Measurements from ENCODE around the gene ECSCR. TPM values are rescaled to one million over a fixed set of nuclear protein-coding genes. Genes with fewer than 3 reads are reported as not detected.

Gene ECSCR
- total and polyA plus RNA-seq, 10 of the 15 experiments (the other 5 are each of a cell fraction or from before 2014, with no cell fraction given): 0.15 to 0.83 (median 0.23) TPM; not detected in 3

DNA sequence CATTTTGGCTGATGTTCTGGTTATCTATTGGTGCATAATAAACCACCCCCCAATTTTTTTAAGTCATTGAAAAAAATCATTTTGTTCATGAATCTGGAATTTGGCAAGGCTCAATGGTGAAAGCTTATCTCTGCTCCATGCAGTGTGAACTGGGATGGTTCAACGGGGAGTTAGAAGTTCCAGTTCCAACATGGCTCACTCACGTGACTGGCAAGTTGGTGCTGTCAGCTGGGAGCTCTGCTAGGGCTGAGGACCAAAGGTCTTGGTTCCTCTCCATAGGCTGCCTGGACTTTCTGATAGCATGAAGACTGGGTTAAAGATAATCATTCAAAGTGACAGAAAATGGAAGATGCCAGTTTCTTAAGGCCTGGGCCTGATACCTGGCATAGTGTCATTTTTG is 55.6 kb downstream of the ECSCR start:
- ChIA-PET SMC1A (ENCODE audit: uncharacterized antibody, unreplicated experiment) (interaction anchor here (0.6 to 3.3 kb wide), 13 partner anchors 8 to 1525 kb away, joined by 3 to 14 read pairs (median 4); partner anchors contain the start of gene MZB1), POLR2A (interaction anchor here (0.5 to 2.7 kb wide), 7 partner anchors 11 to 634 kb away, joined by 3 to 10 read pairs (median 3); partner anchors contain the start of gene DNAJC18), RAD21 (ENCODE audit: unreplicated experiment) (interaction anchor here (1.0 to 2.2 kb wide), 7 partner anchors 9 to 138 kb away, joined by 3 to 16 read pairs (median 4); no protein-coding TSS in a partner anchor), CTCF (interaction anchor here (0.9 to 3.8 kb wide), 9 partner anchors 9 to 168 kb away, joined by 3 to 39 read pairs (median 6); partner anchors contain the start of gene PROB1)
- no peak overlapping the region for H3K4me3 ChIP-seq
- no peak overlapping the region for H2AFZ ChIP-seq (ENCODE audit: control insufficient read depth, low read depth, low read length)
- BruUV-seq (replicated peaks): no TSS peak
- WGBS (ENCODE audit: insufficient coverage, insufficient replicate concordance, low lambda C conversion rate, missing lambda C conversion rate): 53% methylated on average over 2 of the region's 2 CpGs
- ATAC-seq: no peak
- intact Hi-C loops (cut with micrococcal nuclease; ENCODE audit: unreplicated experiment): no loop called here
- no peaks in the 10 kb centered on the region for H3K36me3 ChIP-seq (ENCODE audit: control insufficient read depth in 2 of 2, insufficient read depth in 2 of 2, low read length in 1 of 2)
- H3K27me3 ChIP-seq (replicated peaks in 1 of 2; ENCODE audit: control insufficient read depth in 2 of 2, insufficient read depth in 2 of 2, low read length in 1 of 2): no peaks in the 10 kb centered on the region
- peaks cover 24% of the 10 kb centered on the region for H3K4me1 ChIP-seq (ENCODE audit: control insufficient read depth, insufficient read depth, low read length)
- H3K9me3 ChIP-seq (replicated peaks; ENCODE audit: control insufficient read depth, insufficient read depth, low read length): no peaks in the 10 kb centered on the region
- no peak for DNase-seq (ENCODE audit: low read depth, low spot score)
- FAIRE-seq: no peak
- no peak overlapping the region for H3K9ac ChIP-seq (ENCODE audit: control insufficient read depth, insufficient read depth, low read length)
- no peak overlapping the region for H3K4me2 ChIP-seq (ENCODE audit: control insufficient read depth, insufficient read depth)
- H4K20me1 ChIP-seq (ENCODE audit: control insufficient read depth, insufficient read depth): no peaks in the 10 kb centered on the region
- no peaks in the 10 kb centered on the region for H3K79me2 ChIP-seq (ENCODE audit: control insufficient read depth, insufficient read depth, low read length)
- H3K27ac ChIP-seq (ENCODE audit: control insufficient read depth, insufficient read depth): no peak overlapping the region
- TF ChIP-seq BHLHE40 (IDR thresholded peaks at IDR 0.05; ENCODE audit: borderline replicate concordance in 1 of 2, low read depth in 2 of 2, low read length in 1 of 2): peak in 1 of 2 experiments; percentile 17; a peak in 1 of 4 replicates
- no peak for TF ChIP-seq ZBED1 (IDR thresholded peaks at IDR 0.05; ENCODE audit: borderline replicate concordance)
- in situ Hi-C loops (cut with MboI): no loop called here

GRCh38 chr5:139404484-139404840 is 58.1 kb downstream of the ECSCR start:
- Histone ChIP-seq H3K9ac (ENCODE audit: control insufficient read depth, insufficient read depth, low read length) (peak overlapping the region; percentile 66; the same call in 1 of the 2 replicates), H2AFZ (ENCODE audit: control insufficient read depth, low read depth, low read length) (peak overlapping the region; percentile 83), H3K4me1 (ENCODE audit: control insufficient read depth, insufficient read depth, low read length) (peaks cover 30% of the 10 kb centered on the region), H3K79me2 (ENCODE audit: control insufficient read depth, insufficient read depth, low read length) (peaks cover 3% of the 10 kb centered on the region; the same call in 1 of the 2 replicates), H4K20me1 (ENCODE audit: control insufficient read depth, insufficient read depth) (no peaks in the 10 kb centered on the region), H3K4me3 (peak overlapping the region; percentile 23; the same call in 1 of the 2 replicates), H3K9me3 (replicated peaks; ENCODE audit: control insufficient read depth, insufficient read depth, low read length) (no peaks in the 10 kb centered on the region; the same call in 2 of the 3 replicates), H3K36me3 (ENCODE audit: control insufficient read depth in 2 of 2, insufficient read depth in 2 of 2, low read length in 1 of 2) (no peaks in the 10 kb centered on the region; a peak in 1 of 4 replicates), H3K4me2 (ENCODE audit: control insufficient read depth, insufficient read depth) (peak overlapping the region; percentile 85), H3K27ac (ENCODE audit: control insufficient read depth, insufficient read depth) (peak overlapping the region; percentile 83), H3K27me3 (replicated peaks in 1 of 2; ENCODE audit: control insufficient read depth in 2 of 2, insufficient read depth in 2 of 2, low read length in 1 of 2) (no peaks in the 10 kb centered on the region)
- intact Hi-C loops (cut with micrococcal nuclease; ENCODE audit: unreplicated experiment) (loop anchor here (2.0 kb wide), 1 partner anchor 42 kb away; no protein-coding TSS in a partner anchor), in situ Hi-C loops (cut with MboI) (no loop called here)
- 80% methylated on average over 5 of the region's 5 CpGs for WGBS (ENCODE audit: insufficient coverage, insufficient replicate concordance, low lambda C conversion rate, missing lambda C conversion rate)
- DNase-seq (ENCODE audit: low read depth, low spot score) (no peak), ATAC-seq (no peak), FAIRE-seq (no peak)
- ChIA-PET SMC1A (ENCODE audit: uncharacterized antibody, unreplicated experiment) (interaction anchor here (1.0 to 5.0 kb wide), 4 partner anchors 10 to 62 kb away, joined by 3 to 19 read pairs (median 10); partner anchors contain the start of genes MZB1 and PAIP2), CTCF (interaction anchor here (0.9 to 3.5 kb wide), 8 partner anchors 9 to 229 kb away, joined by 3 to 26 read pairs (median 4); partner anchors contain the start of genes DNAJC18 and MZB1), RAD21 (ENCODE audit: unreplicated experiment) (interaction anchor here (1.4 to 3.1 kb wide), 5 partner anchors 11 to 129 kb away, joined by 3 to 17 read pairs (median 10); partner anchors contain the start of genes DNAJC18 and MZB1), POLR2A (interaction anchor here (0.7 to 7.0 kb wide), 9 partner anchors 11 to 1558 kb away, joined by 3 to 74 read pairs (median 4); partner anchors contain the start of genes DNAJC18 and MZB1)
- BruUV-seq (replicated peaks): TSS peak; percentile 45
- TF ChIP-seq SIX5 (IDR thresholded peaks at IDR 0.05; ENCODE audit: low read depth, low read length, severe bottlenecking) (no peak), RB1 (IDR thresholded peaks at IDR 0.05; ENCODE audit: borderline replicate concordance) (no peak), BCL11A (IDR thresholded peaks at IDR 0.05; ENCODE audit: low read depth, low read length) (no peak), MEF2B (IDR thresholded peaks at IDR 0.05; ENCODE audit: partially characterized antibody, poor library complexity, severe bottlenecking) (no peak), IRF4 (IDR thresholded peaks at IDR 0.05; ENCODE audit: low read depth, low read length) (no peak), ZNF24 (IDR thresholded peaks at IDR 0.05) (no peak), HDAC6 (IDR thresholded peaks at IDR 0.05; ENCODE audit: unreplicated experiment) (no peak), CEBPB (IDR thresholded peaks at IDR 0.05; ENCODE audit: borderline replicate concordance in 1 of 2, low read depth in 2 of 2, low read length in 2 of 2) (no peak), ATF7 (IDR thresholded peaks at IDR 0.05; ENCODE audit: low read depth) (no peak)
- TF ChIP-seq, protein P1, sequence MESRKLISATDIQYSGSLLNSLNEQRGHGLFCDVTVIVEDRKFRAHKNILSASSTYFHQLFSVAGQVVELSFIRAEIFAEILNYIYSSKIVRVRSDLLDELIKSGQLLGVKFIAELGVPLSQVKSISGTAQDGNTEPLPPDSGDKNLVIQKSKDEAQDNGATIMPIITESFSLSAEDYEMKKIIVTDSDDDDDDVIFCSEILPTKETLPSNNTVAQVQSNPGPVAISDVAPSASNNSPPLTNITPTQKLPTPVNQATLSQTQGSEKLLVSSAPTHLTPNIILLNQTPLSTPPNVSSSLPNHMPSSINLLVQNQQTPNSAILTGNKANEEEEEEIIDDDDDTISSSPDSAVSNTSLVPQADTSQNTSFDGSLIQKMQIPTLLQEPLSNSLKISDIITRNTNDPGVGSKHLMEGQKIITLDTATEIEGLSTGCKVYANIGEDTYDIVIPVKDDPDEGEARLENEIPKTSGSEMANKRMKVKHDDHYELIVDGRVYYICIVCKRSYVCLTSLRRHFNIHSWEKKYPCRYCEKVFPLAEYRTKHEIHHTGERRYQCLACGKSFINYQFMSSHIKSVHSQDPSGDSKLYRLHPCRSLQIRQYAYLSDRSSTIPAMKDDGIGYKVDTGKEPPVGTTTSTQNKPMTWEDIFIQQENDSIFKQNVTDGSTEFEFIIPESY (IDR thresholded peaks at IDR 0.05): no peak
- TF ChIP-seq, protein P2, sequence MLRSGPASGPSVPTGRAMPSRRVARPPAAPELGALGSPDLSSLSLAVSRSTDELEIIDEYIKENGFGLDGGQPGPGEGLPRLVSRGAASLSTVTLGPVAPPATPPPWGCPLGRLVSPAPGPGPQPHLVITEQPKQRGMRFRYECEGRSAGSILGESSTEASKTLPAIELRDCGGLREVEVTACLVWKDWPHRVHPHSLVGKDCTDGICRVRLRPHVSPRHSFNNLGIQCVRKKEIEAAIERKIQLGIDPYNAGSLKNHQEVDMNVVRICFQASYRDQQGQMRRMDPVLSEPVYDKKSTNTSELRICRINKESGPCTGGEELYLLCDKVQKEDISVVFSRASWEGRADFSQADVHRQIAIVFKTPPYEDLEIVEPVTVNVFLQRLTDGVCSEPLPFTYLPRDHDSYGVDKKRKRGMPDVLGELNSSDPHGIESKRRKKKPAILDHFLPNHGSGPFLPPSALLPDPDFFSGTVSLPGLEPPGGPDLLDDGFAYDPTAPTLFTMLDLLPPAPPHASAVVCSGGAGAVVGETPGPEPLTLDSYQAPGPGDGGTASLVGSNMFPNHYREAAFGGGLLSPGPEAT (IDR thresholded peaks at IDR 0.05; ENCODE audit: low read depth): no peak

All from GM12878 (cell line).